GM19452 (cell line): ENCODE measurements around the gene ATP9B.

Experiments used
- ATAC-seq: cut with Tn5 transposase; IDR thresholded peaks from one replicate; pipeline ENCODE4 v1.9.1; 2021; ENCODE audit not compliant: unreplicated experiment

The ATP9B gene

DNA sequence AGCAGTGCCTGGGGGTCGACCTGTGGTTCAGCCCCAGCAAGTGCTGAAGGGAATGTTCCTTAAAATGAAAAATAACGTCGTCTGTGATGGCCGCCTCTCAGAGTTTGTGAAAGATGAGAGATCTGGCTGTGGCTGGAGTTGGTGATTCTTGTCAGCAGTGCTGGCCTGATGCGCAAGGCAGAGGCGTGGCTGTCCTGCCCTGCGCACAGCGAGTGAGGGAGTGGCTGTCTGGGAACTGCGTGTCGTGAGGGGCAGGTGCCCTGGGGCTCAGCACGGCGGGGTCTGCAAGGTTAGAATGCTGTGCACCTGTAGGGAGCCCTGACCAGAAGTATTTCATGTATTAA, 335.3 kb downstream of the ATP9B start:
- no peak for ATAC-seq

- ATAC-seq, result no peak
Measured at GRCh38 chr18:79405019-79405780, 336.0 kb downstream of the ATP9B start.

GRCh38 chr18:79405781-79406575, 336.8 kb downstream of the ATP9B start:
- ATAC-seq, result peak; percentile 68

DNA sequence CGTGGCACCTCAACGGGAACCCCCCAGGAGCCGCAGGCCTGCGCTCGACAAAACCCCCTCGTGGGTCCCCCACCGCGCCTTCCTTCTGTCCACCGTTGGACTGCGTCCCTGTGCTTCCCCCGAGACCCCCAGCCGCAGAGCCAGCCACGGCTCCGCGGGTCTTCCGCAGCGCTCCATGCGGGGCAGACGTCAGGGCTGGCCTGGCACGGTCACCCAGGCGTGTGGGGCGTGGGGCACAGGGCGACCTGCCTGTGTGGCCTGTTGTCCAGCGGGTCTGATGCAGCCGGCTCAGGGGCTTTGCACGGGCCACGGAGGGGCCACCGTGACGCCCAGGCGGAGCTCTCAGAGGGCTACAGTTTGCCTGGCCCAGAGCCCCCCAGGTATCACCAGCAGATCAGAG, 337.5 kb downstream of the ATP9B start:
- ATAC-seq, result no peak

- ATAC-seq, result no peak
Measured at GRCh38 chr18:79409313-79409712, 340.1 kb downstream of the ATP9B start.

- no peak for ATAC-seq
Measured at GRCh38 chr18:79410171-79410641, 341.0 kb downstream of the ATP9B start.

- no peak for ATAC-seq
Measured at GRCh38 chr18:79410731-79411613, 341.8 kb downstream of the ATP9B start.

DNA sequence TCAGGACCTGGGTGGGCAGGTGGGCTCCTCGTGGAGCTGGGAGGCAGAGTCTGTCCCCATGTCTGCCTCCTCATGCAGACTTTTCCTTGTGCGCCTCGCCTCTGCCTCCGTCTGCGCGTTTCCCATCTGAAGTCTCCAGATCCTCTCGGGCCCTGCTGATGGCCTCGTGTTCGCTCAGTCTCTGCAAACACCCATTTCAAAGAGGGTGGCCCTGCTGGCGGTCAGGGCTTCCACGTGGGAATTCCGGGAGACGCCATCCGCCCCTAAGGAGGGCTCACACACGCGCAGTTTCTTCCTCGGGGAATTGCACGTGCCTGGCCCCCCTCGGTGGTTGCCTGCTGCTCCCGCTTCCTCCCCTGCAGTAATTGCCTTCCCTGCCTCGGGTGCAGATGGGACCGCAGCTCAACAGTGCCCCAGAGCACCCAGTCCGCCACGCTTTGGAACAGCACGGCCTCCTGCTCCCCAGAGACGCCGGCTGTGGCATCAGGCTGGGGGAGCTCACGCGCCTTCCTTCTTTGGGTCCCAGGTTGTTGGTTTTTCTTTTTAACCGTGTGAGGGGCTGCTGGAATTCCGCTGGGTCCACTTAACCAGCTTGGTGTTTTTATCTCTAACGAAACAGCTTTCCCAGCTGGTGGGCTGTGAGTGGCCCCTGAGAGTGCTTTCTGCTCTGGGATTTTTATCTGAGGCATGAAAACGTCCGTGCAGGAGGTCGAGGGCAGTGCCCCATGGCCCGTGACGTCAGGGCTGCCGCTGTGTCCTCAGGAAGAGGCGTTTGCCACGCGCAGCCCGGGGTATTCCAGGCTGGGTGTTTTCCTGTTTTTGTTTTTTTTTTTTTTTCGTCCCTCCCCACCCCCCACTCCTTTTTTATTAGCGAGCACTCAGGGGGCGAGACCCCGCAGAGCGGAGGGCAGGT, 342.7 kb downstream of the ATP9B start:
- ATAC-seq, result no peak

DNA sequence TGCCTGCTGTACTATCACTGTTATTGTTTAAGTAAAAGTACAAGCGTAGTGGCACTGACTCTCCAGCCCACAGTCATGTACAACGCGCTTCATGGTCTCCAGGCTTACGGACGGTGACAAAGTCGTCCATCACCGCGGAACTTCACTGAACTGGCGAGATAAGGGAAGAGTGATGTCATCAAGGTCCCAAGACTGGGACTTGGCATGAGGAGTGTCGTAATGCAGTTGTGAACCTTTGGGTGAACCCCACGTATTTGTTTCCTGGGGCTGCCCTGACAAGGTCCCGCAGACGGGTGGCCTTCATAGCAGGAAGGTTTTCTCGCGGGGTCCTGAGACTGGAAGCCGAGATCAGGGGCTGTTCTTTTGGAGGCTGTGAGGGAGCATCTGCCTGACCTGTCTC, 343.8 kb downstream of the ATP9B start:
- no peak for ATAC-seq

DNA sequence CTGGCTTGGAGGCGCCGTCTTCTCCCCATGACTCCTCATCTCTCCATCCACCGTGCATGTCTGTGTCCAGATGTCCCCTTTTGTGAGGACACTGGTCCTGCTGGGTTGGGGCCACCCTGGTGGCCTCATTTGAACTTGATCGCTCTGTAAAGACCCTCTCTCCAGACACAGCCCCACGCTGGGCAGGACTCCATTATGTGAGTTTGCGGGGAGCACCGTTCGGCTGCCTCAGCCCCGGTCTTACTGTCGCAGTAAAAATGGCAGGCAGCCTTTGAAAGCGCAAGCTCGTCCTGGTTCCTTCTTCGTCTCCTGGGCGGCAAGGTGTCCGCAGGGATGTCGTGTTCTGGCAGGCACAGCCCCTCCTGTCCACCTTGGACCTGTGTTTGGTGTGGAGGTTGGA, 344.2 kb downstream of the ATP9B start:
- no peak for ATAC-seq

- ATAC-seq, result no peak
Measured at GRCh38 chr18:79413901-79414300, 344.7 kb downstream of the ATP9B start.

- no peak for ATAC-seq
Measured at GRCh38 chr18:79416022-79416676, 347.0 kb downstream of the ATP9B start.

DNA sequence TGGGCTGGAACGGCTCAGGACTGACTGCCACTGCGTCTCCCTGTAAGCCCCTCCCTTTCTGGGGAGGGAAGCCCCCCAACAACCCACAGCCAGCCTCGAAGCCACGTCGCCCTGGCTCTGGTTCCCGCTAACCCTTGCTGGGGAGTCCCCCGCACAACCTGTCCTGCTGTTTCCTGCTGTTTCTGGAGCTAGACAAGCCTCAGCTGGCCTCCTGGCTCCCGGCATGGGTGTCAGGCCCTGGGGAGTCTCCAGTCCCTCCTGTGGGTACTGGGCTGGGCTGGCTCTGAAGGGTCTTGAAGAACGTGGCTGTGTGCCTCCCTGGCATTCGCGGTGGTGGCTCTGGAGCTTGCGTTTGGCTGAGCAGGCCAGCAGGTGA, 347.5 kb downstream of the ATP9B start:
- ATAC-seq, result no peak

GRCh38 chr18:79418236-79418635, 349.0 kb downstream of the ATP9B start:
- ATAC-seq, result no peak

DNA sequence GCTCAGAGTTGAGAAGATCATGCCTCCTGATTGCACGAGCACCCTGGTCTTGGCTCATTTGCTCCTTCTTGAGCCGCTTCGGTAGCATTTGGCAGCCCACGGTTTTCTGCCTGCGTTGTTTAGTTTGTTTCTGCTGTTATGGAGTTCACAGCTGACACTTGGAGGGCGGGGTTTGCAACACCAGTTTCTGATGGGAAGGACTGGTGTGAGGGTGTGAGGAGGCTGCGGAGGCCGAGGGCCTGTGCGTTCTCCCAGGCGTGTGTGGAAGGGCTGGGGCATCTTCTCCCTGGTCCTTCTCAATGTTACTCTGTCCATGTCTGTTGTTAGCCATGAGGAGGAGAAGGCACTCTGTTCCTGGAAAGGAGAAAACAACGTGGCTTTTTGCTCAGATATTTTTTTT, 349.4 kb downstream of the ATP9B start:
- ATAC-seq, result no peak

DNA sequence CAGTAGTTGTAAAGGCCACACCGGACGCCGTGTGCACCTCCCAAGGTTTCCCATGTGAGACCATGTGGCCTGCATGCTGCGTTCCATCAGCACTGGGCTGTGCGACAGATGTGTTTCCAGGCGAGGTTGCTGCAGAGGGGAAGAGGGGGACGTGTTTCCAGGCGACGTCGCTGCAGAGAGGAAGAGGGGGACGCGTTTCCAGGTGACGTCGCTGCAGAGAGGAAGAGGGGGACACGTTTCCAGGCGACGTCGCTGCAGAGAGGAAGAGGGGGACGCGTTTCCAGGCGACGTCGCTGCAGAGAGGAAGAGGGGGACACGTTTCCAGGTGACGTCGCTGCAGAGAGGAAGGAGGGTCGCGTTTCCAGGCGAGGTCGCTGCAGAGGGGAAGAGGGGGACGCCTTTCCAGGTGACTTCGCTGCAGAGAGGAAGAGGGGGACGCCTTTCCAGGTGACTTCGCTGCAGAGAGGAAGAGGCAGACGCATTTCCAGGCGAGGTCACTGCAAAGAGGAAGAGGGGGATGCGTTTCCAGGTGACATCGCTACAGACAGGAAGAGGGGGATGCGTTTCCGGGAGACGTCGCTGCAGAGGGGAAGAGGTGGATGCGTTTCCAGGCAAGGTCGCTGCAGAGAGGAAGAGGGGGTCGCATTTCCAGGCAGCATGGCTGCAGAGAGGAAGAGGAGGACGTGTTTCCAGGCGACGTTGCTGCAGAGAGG, 351.0 kb downstream of the ATP9B start:
- ATAC-seq, result no peak

DNA sequence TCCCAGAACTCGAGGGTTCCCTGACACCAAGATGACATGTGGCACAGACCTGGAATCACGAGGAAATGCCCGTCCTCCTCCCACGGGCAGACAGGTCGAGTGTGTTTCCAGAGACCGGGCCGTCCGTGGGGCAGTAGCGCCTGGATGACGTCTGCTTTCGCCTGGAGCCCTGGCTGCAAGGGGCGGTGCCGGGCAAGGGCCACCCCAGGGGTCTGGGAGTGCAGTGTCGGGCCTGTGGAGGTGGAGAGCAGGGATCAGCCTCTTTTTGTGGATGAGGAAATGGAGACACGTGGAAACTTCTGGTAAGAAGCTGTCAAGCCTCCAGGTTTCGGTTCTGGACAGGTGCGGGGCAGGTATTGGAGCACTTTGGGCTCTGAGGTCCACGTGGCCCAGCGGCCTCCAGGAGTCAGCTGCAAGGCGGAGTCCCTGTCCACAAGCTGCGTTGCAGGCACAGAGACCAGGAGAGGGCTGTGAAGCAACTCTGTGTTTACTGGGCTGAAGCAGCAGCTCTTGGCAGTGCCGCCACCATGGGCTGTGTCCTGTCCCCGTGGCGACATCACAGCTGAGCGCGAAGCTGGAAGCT, 352.2 kb downstream of the ATP9B start:
- ATAC-seq, result no peak

- peak; percentile 86 for ATAC-seq
Measured at GRCh38 chr18:79422022-79422782, 353.0 kb downstream of the ATP9B start.
